Measurements from ENCODE around the gene USP16.
"Not testable (repeated sequence)": the region's sequence is repeated elsewhere in the genome, so short reads cannot be mapped to it uniquely, and the experiment has no call there.

Gene USP16

GRCh38 chr21:29034678-29035077 is 10.2 kb downstream of the USP16 start:
- no peak for DNase-seq

DNA sequence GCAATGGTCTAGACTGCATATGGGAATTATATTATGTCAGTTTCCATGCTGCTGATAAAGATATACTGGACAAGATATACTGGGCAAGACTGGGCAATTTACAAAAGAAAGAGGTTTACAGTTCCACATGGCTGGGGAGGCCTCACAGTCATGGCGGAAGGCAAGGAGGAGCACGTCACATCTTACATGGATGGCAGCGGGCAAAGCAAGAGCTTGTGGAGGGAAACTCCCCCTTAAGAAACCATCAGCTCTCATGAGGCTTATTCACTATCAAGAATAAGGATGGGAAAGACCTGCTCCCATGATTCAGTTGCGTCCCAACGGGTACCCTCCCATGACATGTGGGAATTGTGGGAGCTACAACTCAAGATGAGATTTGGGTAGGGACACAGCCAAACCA is 27.8 kb downstream of the USP16 start:
- no peak for DNase-seq

GRCh38 chr21:29053011-29053553 is 28.6 kb downstream of the USP16 start:
- no peak for DNase-seq

DNA sequence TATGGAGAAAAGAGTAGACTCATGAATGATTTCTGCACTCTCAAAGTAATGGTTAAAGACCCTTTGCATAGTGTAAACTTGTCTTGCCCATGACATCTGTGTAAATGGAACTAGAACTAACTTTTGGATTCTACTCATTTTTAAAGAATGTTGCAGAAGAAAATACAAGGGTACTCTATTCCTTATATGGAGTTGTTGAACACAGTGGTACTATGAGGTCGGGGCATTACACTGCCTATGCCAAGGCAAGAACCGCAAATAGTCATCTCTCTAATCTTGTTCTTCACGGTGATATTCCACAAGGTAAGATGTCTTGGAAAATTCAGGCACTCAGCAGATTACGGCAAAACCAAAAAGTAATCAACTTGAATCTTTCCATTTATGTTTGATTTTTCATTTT is 29.2 kb downstream of the USP16 start:
- no peak for DNase-seq

DNA sequence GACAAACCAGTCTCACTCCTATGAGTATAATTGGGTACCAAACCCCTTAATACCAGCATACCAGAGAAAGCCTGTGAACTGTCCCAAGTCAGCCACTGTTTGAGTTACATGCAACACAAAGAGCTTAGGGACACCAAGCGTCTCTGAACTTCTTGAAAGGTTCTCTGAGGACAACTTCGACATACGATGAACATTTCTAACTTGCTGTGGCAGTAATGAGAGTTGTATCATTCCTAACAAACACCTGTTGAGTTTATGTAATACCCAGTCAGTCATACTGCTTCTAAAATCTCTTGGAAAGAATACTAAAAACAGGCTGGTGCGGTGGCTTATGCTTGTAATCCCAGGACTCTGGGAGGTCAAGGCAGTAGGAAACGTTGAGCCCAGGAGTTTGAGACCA is 30.6 kb downstream of the USP16 start:
- no peak for DNase-seq

- no peak for DNase-seq
These were observed 31.5 kb downstream of the USP16 start for GRCh38 chr21:29056005-29056404.

- no peak for DNase-seq
These were observed 32.1 kb downstream of the USP16 start for GRCh38 chr21:29056538-29057050.

GRCh38 chr21:29064850-29065481 is 40.5 kb downstream of the USP16 start:
- DNase-seq = no peak

DNA sequence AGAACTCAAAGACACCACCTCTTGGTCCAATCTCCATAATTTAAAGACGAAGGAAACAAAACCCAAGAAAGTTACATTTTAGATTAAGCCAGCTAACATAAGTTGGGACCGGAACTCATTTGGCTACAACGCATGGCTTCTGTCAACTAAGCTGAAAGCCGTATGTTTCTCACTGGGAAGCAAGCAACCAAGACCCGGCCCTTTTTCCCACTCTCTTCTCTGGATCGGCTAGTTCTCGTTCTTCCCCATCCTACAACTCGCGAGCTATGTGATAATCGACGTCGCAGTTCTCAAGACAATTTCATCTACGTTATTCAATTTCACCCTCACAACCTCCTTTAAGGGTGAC is 48.4 kb downstream of the USP16 start:
- no peak for DNase-seq

- DNase-seq = peak; percentile 98
These were observed 48.9 kb downstream of the USP16 start, which contains the start of gene CCT8 for GRCh38 chr21:29073222-29074006. TSS of gene CCT8 (minus strand) at chr21:29073648. CDS start at chr21:29073590, 58 bp downstream.

- no peak for DNase-seq
These were observed 49.5 kb downstream of the USP16 start for GRCh38 chr21:29074007-29074376.

GRCh38 chr21:29074783-29075182 is 50.3 kb downstream of the USP16 start:
- DNase-seq = no peak

GRCh38 chr21:29075706-29076466 is 51.4 kb downstream of the USP16 start:
- no peak for DNase-seq

- DNase-seq = not testable (repeated sequence)
These were observed 52.5 kb downstream of the USP16 start for GRCh38 chr21:29076731-29077640.

DNA sequence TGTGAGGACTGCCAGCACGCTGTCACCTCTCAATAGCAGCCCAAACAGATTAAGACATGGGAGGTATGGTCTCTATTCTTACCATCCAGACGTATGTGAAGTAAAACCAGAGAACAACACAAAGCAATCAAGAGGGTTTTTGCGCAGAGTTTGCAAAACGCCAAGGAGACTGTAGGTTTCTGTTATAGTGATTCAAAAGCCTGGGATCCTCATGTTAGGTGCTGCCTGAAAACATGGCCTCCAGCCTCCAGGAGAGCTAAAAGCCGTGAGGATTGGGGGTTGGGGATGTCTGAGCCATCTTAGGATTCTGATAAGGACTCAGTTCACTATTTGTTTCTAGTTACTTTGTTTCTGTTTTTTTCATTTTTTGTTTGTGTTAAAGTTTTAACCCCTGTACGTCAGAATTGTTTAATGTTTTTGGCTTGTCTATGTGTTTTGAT is 53.2 kb downstream of the USP16 start:
- no peak for DNase-seq

DNA sequence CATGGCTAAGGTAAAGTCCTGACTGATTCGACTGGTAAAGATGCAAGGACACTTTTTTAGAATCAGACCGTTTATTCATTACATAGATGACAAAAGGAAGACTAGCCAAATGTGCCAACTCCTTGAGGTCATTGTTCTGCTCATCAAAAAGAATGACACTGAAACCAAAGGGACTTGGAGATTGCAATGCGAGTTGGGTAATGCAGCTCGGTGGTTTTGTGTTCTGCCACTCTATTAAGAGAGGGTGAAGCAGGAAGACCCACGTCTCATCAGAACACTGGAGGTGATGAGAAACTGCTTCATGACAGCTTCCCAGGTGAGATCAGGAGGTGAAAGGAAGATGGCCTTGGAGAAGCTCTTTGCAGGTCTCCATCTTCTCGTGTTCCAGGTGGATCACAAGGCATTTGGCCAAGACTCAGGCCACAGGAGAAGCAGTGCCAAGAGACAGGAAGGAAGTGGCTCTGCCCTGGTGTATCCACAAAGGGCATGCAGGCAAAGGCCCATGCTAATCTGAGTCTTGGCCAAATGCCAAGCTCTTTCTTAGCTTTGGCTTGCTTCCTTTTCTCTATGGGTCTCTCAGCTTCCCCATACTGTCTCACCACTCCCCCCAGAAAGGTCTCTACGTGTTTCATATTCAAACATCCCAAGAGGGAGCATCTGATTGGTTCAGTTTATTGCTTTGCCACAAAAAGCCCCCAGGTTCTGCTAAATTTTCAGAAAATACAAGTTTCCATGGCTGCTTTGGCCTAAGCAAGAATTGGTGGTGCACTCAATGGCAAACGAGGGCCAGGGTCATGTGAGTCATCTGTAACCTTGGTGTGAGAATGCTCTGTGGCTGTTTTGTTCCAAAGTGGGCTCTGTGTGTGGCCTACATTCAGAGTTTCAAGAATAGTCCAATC is 54.6 kb downstream of the USP16 start:
- no peak for DNase-seq

DNA sequence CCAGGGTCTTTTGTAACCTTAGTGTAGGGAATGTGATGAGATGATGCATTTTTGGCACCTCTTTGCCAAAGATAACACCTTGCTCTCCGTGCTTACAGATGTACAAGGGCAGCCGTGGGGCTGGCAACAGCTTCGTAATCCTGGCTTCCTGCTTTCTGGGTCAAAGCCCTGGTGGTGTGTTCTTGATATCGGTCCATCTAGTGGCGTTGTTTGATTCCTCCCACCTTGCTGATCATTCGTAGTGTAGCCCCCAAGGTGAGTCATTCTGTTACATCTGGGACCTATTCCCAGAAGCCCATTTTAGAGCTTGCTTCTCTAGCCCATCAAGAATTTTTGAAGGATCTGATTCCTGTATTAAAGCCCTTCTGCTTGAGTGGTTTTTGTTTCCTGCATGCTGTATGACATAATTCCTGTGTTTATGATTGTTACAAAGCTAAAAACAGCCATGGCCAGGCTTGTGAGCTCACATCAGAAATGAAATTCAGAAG is 56.0 kb downstream of the USP16 start:
- DNase-seq = no peak

DNA sequence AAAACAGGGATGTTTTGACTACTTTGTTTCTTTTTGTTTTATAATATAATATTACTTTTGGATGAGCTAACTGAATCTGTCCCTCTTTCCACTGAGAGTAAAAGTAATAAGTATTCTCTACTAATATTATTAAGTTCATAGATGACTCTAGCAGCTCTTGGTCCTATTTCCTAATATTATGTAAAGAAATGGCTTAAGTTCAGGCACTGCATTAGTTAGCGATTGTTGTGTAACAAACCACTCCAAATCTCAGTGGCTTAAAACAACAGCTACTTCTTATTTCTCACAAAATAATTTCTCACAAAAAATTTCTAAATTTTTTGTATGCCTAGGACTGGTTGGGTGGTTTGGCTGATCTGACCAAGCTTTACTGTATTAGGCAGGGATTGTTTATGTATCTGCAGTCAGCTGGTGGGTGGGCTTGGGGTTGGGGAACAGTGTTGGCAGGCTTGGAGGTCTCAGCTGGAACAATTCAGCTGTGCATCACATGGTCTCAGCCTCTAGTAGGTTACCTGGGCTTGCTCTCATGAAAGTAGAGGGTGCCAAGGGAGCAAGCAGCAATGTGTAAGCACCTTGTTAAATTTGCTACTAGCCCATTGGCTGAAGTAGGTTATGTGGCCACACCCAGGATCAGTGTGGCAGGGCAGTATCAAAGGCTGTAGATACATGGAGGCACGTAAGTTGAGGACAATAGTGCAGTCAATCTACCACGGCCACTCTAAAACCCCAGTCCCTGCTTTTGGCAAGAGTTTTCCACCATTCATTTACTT is 57.8 kb downstream of the USP16 start:
- DNase-seq = no peak

- DNase-seq = no peak
These were observed 58.8 kb downstream of the USP16 start for GRCh38 chr21:29083306-29083705.

DNA sequence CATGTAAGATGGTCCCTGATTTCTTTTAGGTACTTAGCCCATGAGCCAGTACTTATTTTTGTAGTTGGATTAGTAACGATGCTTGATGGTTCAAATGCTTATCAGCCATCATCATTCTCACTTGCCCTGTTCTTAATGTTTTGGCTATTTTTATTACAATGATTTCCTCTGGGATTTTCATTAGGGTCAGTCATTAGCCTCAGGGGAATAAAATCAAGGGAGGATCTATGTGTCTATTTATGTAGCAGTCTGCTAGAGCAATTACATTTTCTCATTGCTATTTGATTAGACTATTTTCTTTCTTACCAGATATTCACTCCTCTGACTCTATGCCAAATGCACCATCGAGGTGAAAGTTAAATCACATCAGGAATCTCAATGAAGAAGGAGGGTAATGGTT is 59.9 kb downstream of the USP16 start:
- DNase-seq = no peak

Measured in NCI-H446 treated with DMSO at 0.1 percent for 48 hours (cell line).